Endothelial cell of umbilical vein (primary cell): Measurements from ENCODE around the gene PNPLA7. TPM values are rescaled to one million over a fixed set of nuclear protein-coding genes. Genes with fewer than 3 reads are reported as not detected.

ENCODE experiments used
- BruUV-seq: library from RNA; stranded (reverse); fragments of 400-500 nt; replicated peaks from 2 replicates; lab custom pipeline; 2021; lab: Mats Ljungman, UMichigan
- CTCF ChIA-PET: fragments of 300-600, 350-600 bp; sonication (Branson Sonifier 250); formaldehyde crosslinking; loops from one replicate; lab custom pipeline; 2021; ENCODE audit warnings: antibody characterized with exemption, inconsistent platforms; lab: Charles Lee
- POLR2A ChIA-PET: fragments of 300-600, 350-600 bp; sonication (Branson Sonifier 250); formaldehyde crosslinking; loops from one replicate; lab custom pipeline; 2021; ENCODE audit warnings: antibody characterized with exemption, inconsistent platforms; lab: Charles Lee
- DNase-seq: peaks from one replicate; pipeline ENCODE4 v3.0.0-alpha.2; 2011; ENCODE audit warnings: low read depth, low spot score
- FAIRE-seq: peaks from 2 replicates; lab custom pipeline; 2011; peaks lifted over from hg19 to GRCh38; lab: Jason Lieb, UNC
- H2AFZ ChIP-seq: 2 replicates; pipeline ENCODE4 v1.6.0; 2012; ENCODE audit warnings: low read depth, low read length, control low read depth, inconsistent platforms
- H3K27ac ChIP-seq: 2 replicates; pipeline ENCODE4 v1.5.1; 2011; ENCODE audit warnings: low read depth, mild to moderate bottlenecking, control low read depth, low read length, moderate library complexity; ENCODE audit not compliant: insufficient read depth
- H3K27me3 ChIP-seq, 2 experiments: 2 replicates each; pipeline versions ENCODE4 v1.6.0 to v1.6.1; 2011; ENCODE audit warnings: low read length in 2 of 2, mixed read lengths in 1 of 2; ENCODE audit not compliant: control insufficient read depth in 2 of 2, insufficient read depth in 2 of 2
- H3K36me3 ChIP-seq, 2 experiments: 2 replicates in 1 of 2; 3 replicates in 1 of 2; pipeline ENCODE4 v1.5.1; 2011; ENCODE audit warnings: low read length in 2 of 2, mild to moderate bottlenecking in 1 of 2, moderate library complexity in 1 of 2; ENCODE audit not compliant: control insufficient read depth in 2 of 2, insufficient read depth in 2 of 2; ENCODE audit errors: extremely low read depth in 1 of 2
- H3K4me1 ChIP-seq: 3 replicates; pipeline ENCODE4 v1.5.1; 2011; ENCODE audit warnings: mild to moderate bottlenecking, low read length; ENCODE audit not compliant: control insufficient read depth, insufficient read depth; ENCODE audit errors: extremely low read depth
- H3K4me2 ChIP-seq: 2 replicates; pipeline ENCODE4 v1.6.1; 2011; ENCODE audit warnings: low read length, control low read depth, mixed read lengths; ENCODE audit not compliant: insufficient read depth
- H3K4me3 ChIP-seq, 3 experiments: fragments of 200-600 bp in 1 of 3; sonication (generic), shearing (Covaris generic) in 1 of 3; replicated peaks in 1 of 3; 2 replicates each; pipeline ENCODE4 v1.5.1; 2011 to 2016; ENCODE audit warnings: control low read depth in 3 of 3, low read length in 3 of 3, mild to moderate bottlenecking in 2 of 3, inconsistent platforms in 1 of 3, low read depth in 1 of 3, moderate library complexity in 1 of 3; ENCODE audit not compliant: insufficient read depth in 1 of 3
- H3K79me2 ChIP-seq: 2 replicates; pipeline ENCODE4 v1.6.0; 2012; ENCODE audit warnings: low read length, inconsistent platforms; ENCODE audit not compliant: control insufficient read depth, insufficient read depth
- H3K9ac ChIP-seq: replicated peaks from 2 replicates; pipeline ENCODE3; 2011; ENCODE audit warnings: low read length, control low read depth; ENCODE audit not compliant: insufficient read depth; ENCODE audit errors: extremely low read depth
- H3K9me1 ChIP-seq: replicated peaks from 3 replicates; pipeline ENCODE4 v1.6.0; 2011; ENCODE audit warnings: mild to moderate bottlenecking, low read length; ENCODE audit not compliant: control insufficient read depth, insufficient read depth; ENCODE audit errors: extremely low read depth
- H3K9me3 ChIP-seq: replicated peaks from 2 replicates; pipeline ENCODE4 v1.5.1; 2012; ENCODE audit warnings: low read length, inconsistent platforms; ENCODE audit not compliant: control insufficient read depth, insufficient read depth
- H4K20me1 ChIP-seq: replicated peaks from 2 replicates; pipeline ENCODE3; 2011; ENCODE audit warnings: mild to moderate bottlenecking, low read length; ENCODE audit not compliant: control insufficient read depth, insufficient read depth; ENCODE audit errors: extremely low read depth
- FOS ChIP-seq: IDR thresholded peaks from 2 replicates; pipeline ENCODE4 v1.6.1; 2011; ENCODE audit warnings: mild to moderate bottlenecking, low read length, moderate library complexity, borderline replicate concordance; ENCODE audit not compliant: insufficient read depth
- GATA2 ChIP-seq: IDR thresholded peaks from 2 replicates; pipeline ENCODE4 v1.7.0; 2011; ENCODE audit warnings: low read depth, mild to moderate bottlenecking, moderate library complexity, mixed read lengths, low read length; ENCODE audit not compliant: insufficient read length, insufficient read depth
- JUN ChIP-seq: IDR thresholded peaks from 2 replicates; pipeline ENCODE4 v1.6.1; 2011; ENCODE audit warnings: borderline replicate concordance, low read depth; ENCODE audit not compliant: insufficient read length, insufficient read depth
- dilution Hi-C: fragments of 300-500 bp; cut with MboI; formaldehyde crosslinking; loops from one replicate; pipeline ENCODE4 v1.15.0; 2019; ENCODE audit warnings: low sequenced_read_pairs; ENCODE audit not compliant: extremely low pct_ligation_motif_present
- intact Hi-C: fragments of 100-400 bp; cut with micrococcal nuclease; formaldehyde crosslinking; loops from one replicate; pipeline ENCODE4 v1.10.0; 2022
- polyA plus RNA-seq, 4 experiments: library from polyadenylated mRNA; depleted of rRNA in 3 of 4; stranded (reverse) in 3 of 4; unstranded in 1 of 4; fragments of >200 nt; gene quantifications; 2 replicates each; pipeline versions ENCODE4 v1.2.1 to v1.2.3, GENCODE V29; 2011 to 2012; ENCODE audit warnings: missing spikeins in 1 of 4
- total RNA-seq: library from RNA; stranded (reverse); gene quantifications from 2 replicates; pipeline ENCODE4 v1.2.3, GENCODE V29; 2021
- TF ChIP-seq, protein P1 (sequence below), 2 donors: IDR thresholded peaks; 1 replicate in 1 of 2; 2 replicates in 1 of 2; pipeline ENCODE4 v1.5.1; 2011; ENCODE audit warnings: low read length in 2 of 2, mild to moderate bottlenecking in 2 of 2, moderate library complexity in 2 of 2, control low read depth in 1 of 2, inconsistent platforms in 1 of 2, low read depth in 1 of 2; ENCODE audit not compliant: insufficient read depth in 1 of 2; ENCODE audit errors: extremely low read depth in 1 of 2
- TF ChIP-seq, protein P2 (sequence below): IDR thresholded peaks from 2 replicates; pipeline ENCODE4 v1.6.1; 2011; ENCODE audit not compliant: insufficient read depth, insufficient read length

PNPLA7 gene
- total and polyA plus RNA-seq, 2 donors (not counting 3 experiments of a cell fraction or from before 2014, with no cell fraction given) = 1.0 to 1.9 TPM

DNA sequence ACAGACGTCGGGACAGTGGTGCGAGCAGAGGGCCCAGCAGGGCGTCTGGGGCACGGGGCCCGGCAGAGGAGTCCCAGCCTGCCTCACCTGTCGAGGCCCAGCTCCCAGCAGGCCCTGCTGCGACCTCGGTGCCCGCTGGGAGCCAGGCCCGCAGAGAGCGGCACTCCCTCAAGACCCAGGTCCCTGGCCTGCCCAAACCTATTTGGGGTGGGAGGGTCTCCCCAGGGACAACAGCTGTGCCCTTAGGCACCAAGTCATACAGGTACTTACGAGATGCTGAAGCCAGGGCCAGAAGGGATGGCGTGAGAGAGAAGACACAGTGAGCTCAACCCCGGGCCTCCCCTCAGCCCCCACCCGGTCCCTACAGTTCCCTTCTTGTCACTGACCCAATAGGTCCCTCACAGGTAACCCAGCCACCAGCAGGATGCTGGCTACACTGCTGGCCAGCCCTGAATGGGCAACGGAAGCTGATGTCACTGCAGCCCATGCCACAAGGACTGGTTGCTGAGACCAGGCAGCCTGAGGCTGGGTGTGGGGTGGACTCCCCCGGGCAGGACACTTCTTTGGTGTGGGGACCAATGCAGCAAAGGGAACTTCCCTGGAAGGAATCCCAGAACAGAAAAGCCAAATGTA, 94.7 kb downstream of the PNPLA7 start:
- H3K9ac ChIP-seq = no peak overlapping the region
- no peak overlapping the region for H3K4me3 ChIP-seq
- no peaks in the 10 kb centered on the region for H4K20me1 ChIP-seq
- H3K9me1 ChIP-seq = no peaks in the 10 kb centered on the region
- H3K9me3 ChIP-seq = no peaks in the 10 kb centered on the region
- TF ChIP-seq GATA2 = no peak
- no peak for TF ChIP-seq FOS
- TF ChIP-seq, protein P1, sequence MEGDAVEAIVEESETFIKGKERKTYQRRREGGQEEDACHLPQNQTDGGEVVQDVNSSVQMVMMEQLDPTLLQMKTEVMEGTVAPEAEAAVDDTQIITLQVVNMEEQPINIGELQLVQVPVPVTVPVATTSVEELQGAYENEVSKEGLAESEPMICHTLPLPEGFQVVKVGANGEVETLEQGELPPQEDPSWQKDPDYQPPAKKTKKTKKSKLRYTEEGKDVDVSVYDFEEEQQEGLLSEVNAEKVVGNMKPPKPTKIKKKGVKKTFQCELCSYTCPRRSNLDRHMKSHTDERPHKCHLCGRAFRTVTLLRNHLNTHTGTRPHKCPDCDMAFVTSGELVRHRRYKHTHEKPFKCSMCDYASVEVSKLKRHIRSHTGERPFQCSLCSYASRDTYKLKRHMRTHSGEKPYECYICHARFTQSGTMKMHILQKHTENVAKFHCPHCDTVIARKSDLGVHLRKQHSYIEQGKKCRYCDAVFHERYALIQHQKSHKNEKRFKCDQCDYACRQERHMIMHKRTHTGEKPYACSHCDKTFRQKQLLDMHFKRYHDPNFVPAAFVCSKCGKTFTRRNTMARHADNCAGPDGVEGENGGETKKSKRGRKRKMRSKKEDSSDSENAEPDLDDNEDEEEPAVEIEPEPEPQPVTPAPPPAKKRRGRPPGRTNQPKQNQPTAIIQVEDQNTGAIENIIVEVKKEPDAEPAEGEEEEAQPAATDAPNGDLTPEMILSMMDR (IDR thresholded peaks at IDR 0.05; ENCODE audit: extremely low read depth in 1 of 2, insufficient read depth in 1 of 2, low read depth in 1 of 2, low read length in 2 of 2) = no peak
- TF ChIP-seq JUN = no peak
- TF ChIP-seq, protein P2, sequence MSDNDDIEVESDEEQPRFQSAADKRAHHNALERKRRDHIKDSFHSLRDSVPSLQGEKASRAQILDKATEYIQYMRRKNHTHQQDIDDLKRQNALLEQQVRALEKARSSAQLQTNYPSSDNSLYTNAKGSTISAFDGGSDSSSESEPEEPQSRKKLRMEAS = no peak
- H3K27me3 ChIP-seq = no peaks in the 10 kb centered on the region
- dilution Hi-C loops = no loop called here
- peaks cover 0 to 4% of the 10 kb centered on the region in 2 experiments for H3K36me3 ChIP-seq
- CTCF ChIA-PET = interaction anchor here (0.6 kb wide), 1 partner anchor 784 kb away, joined by 3 read pairs; no protein-coding TSS in a partner anchor
- H3K27ac ChIP-seq = no peak overlapping the region
- intact Hi-C loops = no loop called here
- no TSS peak for BruUV-seq
- peaks cover 9% of the 10 kb centered on the region for H3K79me2 ChIP-seq
- peaks cover 11% of the 10 kb centered on the region for H3K4me1 ChIP-seq
- FAIRE-seq (no peak), DNase-seq (no peak)
- H2AFZ ChIP-seq = no peak overlapping the region
- H3K4me2 ChIP-seq = no peak overlapping the region
- POLR2A ChIA-PET = no interaction called here
